CD14-positive monocyte (primary cell): ENCODE measurements around the gene DAGLA. TPM values are rescaled to one million over a fixed set of nuclear protein-coding genes. Genes with fewer than 3 reads are reported as not detected.

Experiments used
- DNase-seq, 3 donors: peaks; one replicate each; pipeline ENCODE4 v3.0.0-alpha.2; 2011 to 2022
- H2AFZ ChIP-seq: 2 replicates; pipeline ENCODE4 v1.6.0; 2012; ENCODE audit warnings: mild to moderate bottlenecking, low read depth, low read length, inconsistent platforms; ENCODE audit not compliant: insufficient read depth, poor library complexity, severe bottlenecking
- H3K27ac ChIP-seq, 2 donors: 1 replicate in 1 of 2; 2 replicates in 1 of 2; pipeline ENCODE4 v1.5.1; 2012 to 2013; ENCODE audit warnings: low read length in 2 of 2, control low read depth in 1 of 2, inconsistent platforms in 1 of 2, low read depth in 1 of 2, mild to moderate bottlenecking in 1 of 2
- H3K27me3 ChIP-seq, 2 donors: one replicate each; pipeline versions ENCODE4 v1.6.0 to v1.6.1; 2011 to 2013; ENCODE audit warnings: low read length in 2 of 2; ENCODE audit not compliant: control insufficient read depth in 2 of 2, insufficient read depth in 2 of 2
- H3K36me3 ChIP-seq, 2 donors: replicated peaks in 1 of 2; 1 replicate in 1 of 2; 2 replicates in 1 of 2; pipeline versions ENCODE4 v1.5.1 to v1.6.1; 2012 to 2013; ENCODE audit warnings: low read length in 2 of 2, control low read depth in 1 of 2, inconsistent platforms in 1 of 2, mild to moderate bottlenecking in 1 of 2; ENCODE audit not compliant: insufficient read depth in 2 of 2, control insufficient read depth in 1 of 2
- H3K4me1 ChIP-seq, 2 donors: 1 replicate in 1 of 2; 2 replicates in 1 of 2; pipeline versions ENCODE4 v1.5.1 to v1.6.1; 2012 to 2013; ENCODE audit warnings: low read length in 2 of 2, control low read depth in 1 of 2, inconsistent platforms in 1 of 2, mild to moderate bottlenecking in 1 of 2, moderate library complexity in 1 of 2; ENCODE audit not compliant: insufficient read depth in 2 of 2, control insufficient read depth in 1 of 2
- H3K4me2 ChIP-seq: replicated peaks from 2 replicates; pipeline ENCODE3; 2012; ENCODE audit warnings: low read length, moderate library complexity, mild to moderate bottlenecking; ENCODE audit not compliant: poor library complexity, severe bottlenecking; ENCODE audit errors: extremely low read depth
- H3K4me3 ChIP-seq, 3 experiments: fragments of 200-600 bp in 1 of 3; sonication (generic) in 1 of 3; replicated peaks in 1 of 3; 1 replicate in 2 of 3; 2 replicates in 1 of 3; pipeline ENCODE4 v1.5.1; 2011 to 2013; ENCODE audit warnings: low read length in 3 of 3, mild to moderate bottlenecking in 3 of 3, control low read depth in 2 of 3, low read depth in 2 of 3, inconsistent platforms in 1 of 3, moderate library complexity in 1 of 3
- H3K79me2 ChIP-seq: 2 replicates; pipeline ENCODE4 v1.6.0; 2012; ENCODE audit warnings: mild to moderate bottlenecking, control low read depth, inconsistent platforms, low read length, moderate library complexity; ENCODE audit not compliant: insufficient read depth
- H3K9ac ChIP-seq: 2 replicates; pipeline ENCODE4 v1.6.0; 2017; ENCODE audit warnings: low read length, mild to moderate bottlenecking; ENCODE audit not compliant: insufficient read depth, poor library complexity, severe bottlenecking
- H3K9me3 ChIP-seq, 2 donors: replicated peaks in 1 of 2; 1 replicate in 1 of 2; 2 replicates in 1 of 2; pipeline versions ENCODE4 v1.5.1 to v1.6.1; 2012 to 2013; ENCODE audit warnings: low read length in 2 of 2, control low read depth in 1 of 2; ENCODE audit not compliant: control insufficient read depth in 1 of 2, insufficient read depth in 1 of 2
- H4K20me1 ChIP-seq: 2 replicates; pipeline ENCODE4 v1.6.0; 2012; ENCODE audit warnings: mild to moderate bottlenecking, low read length, control low read depth, moderate library complexity; ENCODE audit not compliant: insufficient read depth
- H3K27ac Mint-ChIP-seq, 7 donors: one replicate each; pipeline ENCODE4 v1.8.0; 2020; ENCODE audit warnings: mild to moderate bottlenecking in 7 of 7, mixed read lengths in 7 of 7, moderate library complexity in 6 of 7, inconsistent platforms in 2 of 7
- H3K27me3 Mint-ChIP-seq, 3 donors: one replicate each; pipeline ENCODE4 v1.8.0; 2021 to 2022; ENCODE audit warnings: low read depth in 3 of 3, mild to moderate bottlenecking in 3 of 3, mixed read lengths in 3 of 3, moderate library complexity in 3 of 3, inconsistent platforms in 1 of 3
- H3K36me3 Mint-ChIP-seq, 2 donors: one replicate each; pipeline ENCODE4 v1.8.0; 2020; ENCODE audit warnings: mixed read lengths in 2 of 2, inconsistent platforms in 1 of 2, mild to moderate bottlenecking in 1 of 2
- H3K4me1 Mint-ChIP-seq: one replicate; pipeline ENCODE4 v1.8.0; 2020; ENCODE audit warnings: mild to moderate bottlenecking, mixed read lengths
- H3K4me3 Mint-ChIP-seq, 2 donors: one replicate each; pipeline ENCODE4 v1.8.0; 2020; ENCODE audit warnings: mild to moderate bottlenecking in 2 of 2, mixed read lengths in 2 of 2, moderate library complexity in 1 of 2
- H3K9me3 Mint-ChIP-seq, 7 donors: one replicate each; pipeline ENCODE4 v1.8.0; 2020 to 2022; ENCODE audit warnings: mixed read lengths in 7 of 7, mild to moderate bottlenecking in 6 of 7, moderate library complexity in 6 of 7, inconsistent platforms in 2 of 7
- WGBS: methylation state at CpG from one replicate; pipeline ENCODE4 v1.1.5; 2013; ENCODE audit warnings: missing lambda C conversion rate; ENCODE audit not compliant: insufficient coverage; 5-methylcytosine and 5-hydroxymethylcytosine counted together
- intact Hi-C, 2 donors: fragments of 100-400 bp; cut with micrococcal nuclease; formaldehyde crosslinking; loops; one replicate each; pipeline versions ENCODE4 v1.15.0 to v1.15.1; 2023
- polyA plus RNA-seq, 3 donors: library from polyadenylated mRNA; depleted of rRNA in 1 of 3; unstranded in 2 of 3; stranded (reverse) in 1 of 3; fragments of 300-500 nt in 2 of 3; fragments of >200 nt in 1 of 3; fragmentation: Illumina TruSeq in 2 of 3; gene quantifications; 1 replicate in 2 of 3; 2 replicates in 1 of 3; pipeline ENCODE4 v1.2.3, GENCODE V29; 2012 to 2021
- TF ChIP-seq, protein P1 (sequence below): fragments of 200-600 bp; IDR thresholded peaks from one replicate; pipeline ENCODE4 v1.8.0; 2022; ENCODE audit warnings: antibody characterized with exemption, mild to moderate bottlenecking

The DAGLA gene
- polyA plus RNA-seq, 3 donors: 0.16 to 6.7 (median 0.73) TPM

DNA sequence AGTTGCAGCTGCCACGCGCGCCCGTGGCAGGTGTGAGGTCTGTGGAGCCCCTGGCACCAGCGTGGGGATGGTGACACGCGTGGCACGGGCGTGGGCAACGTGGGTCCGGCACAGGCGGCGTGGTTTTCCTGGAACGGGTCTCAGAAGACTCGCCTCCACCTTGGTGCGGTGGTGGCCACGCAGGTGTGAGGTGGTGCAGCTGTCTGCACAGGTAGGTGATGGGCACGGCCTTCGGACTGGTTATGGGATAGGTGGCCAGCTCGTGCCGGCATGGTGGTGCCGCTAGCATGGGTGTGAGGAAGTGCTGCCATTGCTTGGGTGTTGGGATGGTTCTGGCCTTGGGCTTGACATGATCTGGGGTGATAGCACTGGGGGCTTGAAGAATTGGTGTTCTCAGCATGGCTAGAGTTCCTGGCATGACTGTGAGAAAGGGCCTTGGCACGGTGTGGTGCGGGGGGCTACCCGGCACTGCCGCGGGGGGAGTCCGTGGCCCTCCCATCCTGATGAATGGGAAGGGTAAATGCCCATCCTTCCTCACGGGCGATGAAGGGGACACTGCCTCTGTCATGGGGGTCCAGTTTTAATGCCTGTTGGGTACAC, 531 bp downstream of the DAGLA start:
- no peak for DNase-seq
- Mint-ChIP-seq H3K4me3 (peak overlapping the region; percentile 81 to 90), H3K9me3 (peaks cover 0 to 7% (median 0%) of the 10 kb centered on the region in 7 donors), H3K36me3 (peaks cover 7 to 12% of the 10 kb centered on the region in 2 donors), H3K4me1 (peaks cover 10% of the 10 kb centered on the region), H3K27me3 (peaks cover 1 to 19% (median 10%) of the 10 kb centered on the region in 3 donors), H3K27ac (peak overlapping the region; percentile 8 to 84 (median 62))
- H3K4me2 ChIP-seq: peak overlapping the region; percentile 86
- TF ChIP-seq, protein P1, sequence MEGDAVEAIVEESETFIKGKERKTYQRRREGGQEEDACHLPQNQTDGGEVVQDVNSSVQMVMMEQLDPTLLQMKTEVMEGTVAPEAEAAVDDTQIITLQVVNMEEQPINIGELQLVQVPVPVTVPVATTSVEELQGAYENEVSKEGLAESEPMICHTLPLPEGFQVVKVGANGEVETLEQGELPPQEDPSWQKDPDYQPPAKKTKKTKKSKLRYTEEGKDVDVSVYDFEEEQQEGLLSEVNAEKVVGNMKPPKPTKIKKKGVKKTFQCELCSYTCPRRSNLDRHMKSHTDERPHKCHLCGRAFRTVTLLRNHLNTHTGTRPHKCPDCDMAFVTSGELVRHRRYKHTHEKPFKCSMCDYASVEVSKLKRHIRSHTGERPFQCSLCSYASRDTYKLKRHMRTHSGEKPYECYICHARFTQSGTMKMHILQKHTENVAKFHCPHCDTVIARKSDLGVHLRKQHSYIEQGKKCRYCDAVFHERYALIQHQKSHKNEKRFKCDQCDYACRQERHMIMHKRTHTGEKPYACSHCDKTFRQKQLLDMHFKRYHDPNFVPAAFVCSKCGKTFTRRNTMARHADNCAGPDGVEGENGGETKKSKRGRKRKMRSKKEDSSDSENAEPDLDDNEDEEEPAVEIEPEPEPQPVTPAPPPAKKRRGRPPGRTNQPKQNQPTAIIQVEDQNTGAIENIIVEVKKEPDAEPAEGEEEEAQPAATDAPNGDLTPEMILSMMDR: no peak
- H3K27me3 ChIP-seq: peaks cover 0 to 30% of the 10 kb centered on the region in 2 donors
- H3K36me3 ChIP-seq: no peaks in the 10 kb centered on the region
- peak overlapping the region; percentile 77 for H2AFZ ChIP-seq
- intact Hi-C loops: loop anchor here (1.0 to 2.0 kb wide), 3 partner anchors 16 to 53 kb away; no protein-coding TSS in a partner anchor
- H3K9me3 ChIP-seq: no peaks in the 10 kb centered on the region
- H3K4me3 ChIP-seq: peak overlapping the region; percentile 40 to 76 (median 45)
- peaks cover 29% of the 10 kb centered on the region for H4K20me1 ChIP-seq
- H3K9ac ChIP-seq: peak overlapping the region; percentile 74
- H3K27ac ChIP-seq: peak overlapping the region in 1 of 2 donors; percentile 82
- 48% methylated on average over 27 of the region's 30 CpGs for WGBS
- H3K4me1 ChIP-seq: peaks cover 38 to 55% of the 10 kb centered on the region in 2 donors
- H3K79me2 ChIP-seq: peaks cover 23% of the 10 kb centered on the region

DNA sequence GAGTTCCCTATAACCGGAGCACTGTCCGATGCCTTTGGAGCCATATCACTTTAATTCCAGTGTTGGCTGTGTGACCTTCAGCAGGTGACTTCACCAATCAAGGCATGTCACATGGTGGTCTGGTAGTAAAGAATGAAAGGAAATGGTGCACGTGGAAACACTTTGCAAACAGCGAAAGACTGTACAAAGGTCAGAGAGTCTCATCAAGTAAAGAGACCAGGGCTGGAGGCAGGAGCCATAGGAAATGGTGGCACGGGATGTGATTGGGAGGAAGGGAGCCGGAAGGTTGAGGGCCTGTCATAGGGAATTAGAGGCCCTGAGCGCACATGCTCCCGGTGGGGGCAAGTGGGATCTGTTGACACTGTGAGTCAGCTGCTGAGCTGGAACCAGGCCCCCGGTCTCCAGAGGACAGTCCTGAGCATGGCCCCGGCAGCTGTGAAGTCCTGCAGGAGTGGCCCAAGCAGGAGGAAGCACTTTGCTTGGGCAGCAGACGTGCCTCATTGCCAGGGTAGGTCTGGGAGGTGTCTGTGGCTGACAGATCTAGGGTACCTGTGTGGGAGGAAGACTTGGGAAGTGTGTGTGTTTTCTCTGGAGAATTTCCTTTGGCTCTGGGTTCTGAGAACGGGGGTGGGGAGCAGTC, 2.0 kb downstream of the DAGLA start:
- Histone ChIP-seq H2AFZ (no peak overlapping the region), H3K4me1 (peaks cover 43 to 65% of the 10 kb centered on the region in 2 donors), H3K4me2 (no peak overlapping the region), H3K9ac (no peak overlapping the region), H3K36me3 (no peaks in the 10 kb centered on the region), H3K4me3 (no peak overlapping the region), H3K27ac (no peak overlapping the region), H4K20me1 (peaks cover 39% of the 10 kb centered on the region), H3K27me3 (peaks cover 0 to 32% of the 10 kb centered on the region in 2 donors), H3K79me2 (peaks cover 36% of the 10 kb centered on the region), H3K9me3 (no peaks in the 10 kb centered on the region)
- H3K36me3 Mint-ChIP-seq: peaks cover 7 to 14% of the 10 kb centered on the region in 2 donors
- peaks cover 1 to 10% (median 9%) of the 10 kb centered on the region in 3 donors for H3K27me3 Mint-ChIP-seq
- peak overlapping the region in 1 of 2 donors; percentile 4 for H3K4me3 Mint-ChIP-seq
- peak overlapping the region in 1 of 7 donors; percentile 56 for H3K27ac Mint-ChIP-seq
- TF ChIP-seq, protein P1: no peak
- peaks cover 12% of the 10 kb centered on the region for H3K4me1 Mint-ChIP-seq
- H3K9me3 Mint-ChIP-seq: peaks cover 0 to 7% (median 0%) of the 10 kb centered on the region in 7 donors
- 93% methylated on average over 10 of the region's 12 CpGs for WGBS
- intact Hi-C loops: no loop called here
- DNase-seq: no peak
